Dendritic cell treated with granulocyte-macrophage colony-stimulating factor and Interleukin-4, amounts not matched to agents 40 ng/mL and 50 ng/mL, for 4 days (primary cell): ENCODE measurements around the gene OR2AP1.

ENCODE experiments used
- H3K27ac Mint-ChIP-seq: one replicate; pipeline ENCODE4 v1.8.0; 2022; ENCODE audit warnings: mild to moderate bottlenecking, mixed read lengths
- H3K27me3 Mint-ChIP-seq: one replicate; pipeline ENCODE4 v1.8.0; 2022; ENCODE audit warnings: mild to moderate bottlenecking, mixed read lengths
- H3K36me3 Mint-ChIP-seq: one replicate; pipeline ENCODE4 v1.8.0; 2022; ENCODE audit warnings: low read depth, mixed read lengths
- H3K4me1 Mint-ChIP-seq: one replicate; pipeline ENCODE4 v1.8.0; 2022; ENCODE audit warnings: low read depth, mixed read lengths
- H3K4me3 Mint-ChIP-seq: one replicate; pipeline ENCODE4 v1.8.0; 2022; ENCODE audit warnings: mild to moderate bottlenecking, moderate library complexity, mixed read lengths
- H3K9me3 Mint-ChIP-seq: one replicate; pipeline ENCODE4 v1.8.0; 2022; ENCODE audit warnings: mixed read lengths
- intact Hi-C: fragments of 100-400 bp; cut with micrococcal nuclease; formaldehyde crosslinking; loops from one replicate; pipeline ENCODE4 v1.15.0; 2022

The OR2AP1 gene

DNA sequence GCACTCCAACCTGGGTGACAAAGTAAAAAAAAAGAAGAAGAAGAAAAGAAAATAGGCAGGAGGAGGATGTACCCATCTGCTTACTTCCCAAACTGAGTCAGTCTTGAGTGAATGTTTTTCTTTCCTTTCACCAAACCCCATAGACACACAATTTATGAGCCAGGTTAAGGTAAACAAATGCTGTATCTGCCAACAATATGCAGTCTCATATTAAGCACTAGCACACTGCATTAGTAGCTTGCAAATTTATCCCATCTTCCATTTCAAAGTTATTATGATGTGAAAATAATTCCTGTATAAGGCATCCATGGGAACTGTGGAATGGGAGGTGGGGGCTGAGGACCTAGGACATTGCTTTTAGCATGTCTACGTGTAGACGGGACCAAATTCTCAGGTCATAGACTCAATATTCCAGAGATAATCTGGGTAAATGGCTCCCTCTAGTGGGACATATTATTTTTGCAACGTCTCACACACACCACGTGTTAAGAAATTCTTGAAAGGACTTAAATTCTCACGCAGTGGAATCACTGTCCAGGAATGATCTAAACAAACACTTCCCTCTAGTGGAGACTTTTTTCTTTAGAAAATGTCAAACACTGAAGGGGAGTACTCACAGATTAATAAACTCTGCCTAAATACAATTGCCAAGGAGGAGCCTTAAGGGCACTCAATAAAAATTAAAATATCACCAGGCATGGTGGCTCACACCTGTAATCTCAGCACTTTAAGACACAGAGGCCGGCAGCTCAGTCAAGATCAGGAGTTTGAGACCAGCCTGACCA, 47.3 kb downstream of the OR2AP1 start:
- peaks cover 24% of the 10 kb centered on the region for H3K9me3 Mint-ChIP-seq
- no peak overlapping the region for H3K4me3 Mint-ChIP-seq
- no peak overlapping the region for H3K27ac Mint-ChIP-seq
- H3K27me3 Mint-ChIP-seq: peaks cover 12% of the 10 kb centered on the region
- intact Hi-C loops: loop anchor here (1.0 to 5.0 kb wide), 2 partner anchors 38 to 430 kb away; no protein-coding TSS in a partner anchor
- H3K4me1 Mint-ChIP-seq: peaks cover 8% of the 10 kb centered on the region
- H3K36me3 Mint-ChIP-seq: no peaks in the 10 kb centered on the region

DNA sequence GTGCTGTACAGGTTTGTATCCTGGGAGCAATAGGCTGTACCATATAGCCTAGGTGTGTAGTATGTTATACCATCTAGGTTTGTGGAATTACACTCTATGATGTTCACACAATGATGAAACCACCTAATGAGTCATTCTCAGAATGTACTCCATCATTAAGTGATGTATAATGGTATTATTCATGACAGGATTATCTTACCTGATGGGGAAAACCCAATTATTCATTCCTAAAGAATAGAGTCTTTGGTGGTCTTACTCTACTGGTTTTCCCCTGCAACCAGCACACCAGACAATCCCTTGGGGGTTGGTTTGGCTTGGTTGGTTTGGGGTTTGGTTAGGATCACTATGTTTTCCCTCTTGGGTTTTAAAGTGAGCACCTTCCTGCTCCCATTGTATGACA, 51.8 kb downstream of the OR2AP1 start:
- H3K4me3 Mint-ChIP-seq: no peak overlapping the region
- no peak overlapping the region for H3K27ac Mint-ChIP-seq
- no peaks in the 10 kb centered on the region for H3K36me3 Mint-ChIP-seq
- peaks cover 8% of the 10 kb centered on the region for H3K9me3 Mint-ChIP-seq
- intact Hi-C loops: loop anchor here (5.0 kb wide), 1 partner anchor 33 kb away; no protein-coding TSS in a partner anchor
- H3K27me3 Mint-ChIP-seq: peaks cover 7% of the 10 kb centered on the region
- H3K4me1 Mint-ChIP-seq: peaks cover 11% of the 10 kb centered on the region
